GM23338 (cell line): ENCODE results near the gene GNGT1. TPM values are rescaled to one million over a fixed set of nuclear protein-coding genes. Genes with fewer than 3 reads are reported as not detected.

Experiments used
- ATAC-seq: fragments of 200-7000 bp; cut with Tn5 transposase; 3 replicates; pipeline ENCODE4 v1.9.1; 2020
- DNase-seq: peaks from one replicate; pipeline ENCODE4 v3.0.0-alpha.2; 2015; ENCODE audit warnings: low spot score
- H2AFZ ChIP-seq: fragments of 200-600 bp; sonication (generic); 2 replicates; pipeline ENCODE4 v1.8.0; 2016; ENCODE audit warnings: antibody characterized with exemption, mild to moderate bottlenecking, moderate library complexity
- H3F3A ChIP-seq: fragments of 200-600 bp; sonication (generic); replicated peaks from 2 replicates; pipeline ENCODE4 v1.8.0; 2017; ENCODE audit warnings: antibody characterized with exemption, mixed run types, low read depth
- H3K27ac ChIP-seq: fragments of 200-600 bp; sonication (generic); 2 replicates; pipeline ENCODE4 v1.6.1; 2016; ENCODE audit warnings: low read depth
- H3K27me3 ChIP-seq: fragments of 200-600 bp; sonication (generic); 2 replicates; pipeline ENCODE4 v1.8.0; 2016; ENCODE audit warnings: mild to moderate bottlenecking, mixed run types, moderate library complexity; ENCODE audit not compliant: insufficient read depth
- H3K36me3 ChIP-seq: fragments of 200-600 bp; sonication (generic); 2 replicates; pipeline ENCODE4 v1.8.0; 2016; ENCODE audit warnings: mild to moderate bottlenecking; ENCODE audit not compliant: insufficient read depth
- H3K4me1 ChIP-seq: fragments of 200-600 bp; sonication (generic); 2 replicates; pipeline ENCODE4 v1.8.0; 2016; ENCODE audit warnings: mild to moderate bottlenecking, moderate library complexity; ENCODE audit not compliant: insufficient read depth
- H3K4me2 ChIP-seq: fragments of 200-600 bp; sonication (generic); 2 replicates; pipeline ENCODE4 v1.7.1; 2017; ENCODE audit warnings: mixed run types
- H3K4me3 ChIP-seq: fragments of 200-600 bp; sonication (generic); 2 replicates; pipeline ENCODE4 v1.6.1; 2016; ENCODE audit warnings: mixed run types
- H3K79me2 ChIP-seq: fragments of 200-600 bp; sonication (generic); replicated peaks from 2 replicates; pipeline ENCODE4 v1.8.0; 2017; ENCODE audit warnings: mild to moderate bottlenecking; ENCODE audit not compliant: insufficient read depth
- H3K9me2 ChIP-seq: fragments of 200-600 bp; sonication (generic); 2 replicates; pipeline ENCODE4 v1.8.0; 2017; ENCODE audit not compliant: insufficient read depth
- H4K20me1 ChIP-seq: fragments of 200-600 bp; sonication (generic); replicated peaks from 2 replicates; pipeline ENCODE4 v1.8.0; 2017; ENCODE audit warnings: mild to moderate bottlenecking; ENCODE audit not compliant: insufficient read depth
- H3K27ac Mint-ChIP-seq: 2 replicates; pipeline ENCODE4 v1.8.0; 2020; ENCODE audit warnings: inconsistent platforms, mild to moderate bottlenecking, moderate library complexity, mixed read lengths
- H3K27me3 Mint-ChIP-seq: 3 replicates; pipeline ENCODE4 v1.8.0; 2022; ENCODE audit warnings: low read depth, mild to moderate bottlenecking, moderate library complexity, mixed read lengths, inconsistent platforms; ENCODE audit not compliant: insufficient read depth, poor library complexity
- H3K36me3 Mint-ChIP-seq: 3 replicates; pipeline ENCODE4 v1.8.0; 2021; ENCODE audit warnings: low read depth, mild to moderate bottlenecking, inconsistent platforms, moderate library complexity, mixed read lengths
- H3K4me1 Mint-ChIP-seq: 3 replicates; pipeline ENCODE4 v1.8.0; 2020; ENCODE audit warnings: mild to moderate bottlenecking, inconsistent platforms, mixed read lengths
- H3K4me3 Mint-ChIP-seq: 3 replicates; pipeline ENCODE4 v1.8.0; 2021; ENCODE audit warnings: moderate library complexity, mild to moderate bottlenecking, inconsistent platforms, mixed read lengths
- H3K9me3 Mint-ChIP-seq: 3 replicates; pipeline ENCODE4 v1.8.0; 2020; ENCODE audit warnings: moderate library complexity, mild to moderate bottlenecking, inconsistent platforms, mixed read lengths
- EZH2 ChIP-seq: fragments of 200-600 bp; sonication (generic); IDR thresholded peaks from one replicate; pipeline ENCODE4 v1.8.0; 2017; ENCODE audit warnings: antibody characterized with exemption, mild to moderate bottlenecking, low read depth; ENCODE audit not compliant: unreplicated experiment
- JUNB ChIP-seq: IDR thresholded peaks from one replicate; pipeline ENCODE4 v1.6.1; 2016; ENCODE audit warnings: antibody characterized with exemption; ENCODE audit not compliant: unreplicated experiment
- NANOG ChIP-seq: IDR thresholded peaks from 2 replicates; pipeline ENCODE4 v1.6.1; 2016; ENCODE audit warnings: antibody characterized with exemption, borderline replicate concordance
- POLR2AphosphoS5 ChIP-seq: IDR thresholded peaks from 2 replicates; pipeline ENCODE4 v1.6.1; 2016; ENCODE audit warnings: antibody characterized with exemption, low read depth
- ZNF331 ChIP-seq: fragments of 250-450 bp; sonication (Bioruptor Pico); IDR thresholded peaks from 2 replicates; pipeline ENCODE4 v1.5.0; 2020; ENCODE audit warnings: low read depth, mild to moderate bottlenecking, moderate library complexity
- ZNF462 ChIP-seq: fragments of 250-450 bp; sonication (Bioruptor Pico); IDR thresholded peaks from 2 replicates; pipeline ENCODE4 v1.5.0; 2020; ENCODE audit warnings: mild to moderate bottlenecking, moderate library complexity
- polyA plus RNA-seq: library from polyadenylated mRNA; unstranded; fragments of >200 nt; fragmentation: Nextera tagmentation; extraction: Ambion mirVana; gene quantifications from 2 replicates; pipeline ENCODE4 v1.2.1, GENCODE V29; 2016
- total RNA-seq: library from RNA; depleted of rRNA; stranded (reverse); fragments of >200 nt; shearing (Covaris generic); gene quantifications from 2 replicates; pipeline ENCODE4 v1.2.3, GENCODE V29; 2014

Gene GNGT1
- total and polyA plus RNA-seq, 2 experiments from 2014 or later: 1.6 TPM; not detected in 1

- TF ChIP-seq ZNF462 (no peak), ZNF331 (CRISPR knock-in tag) (no peak), NANOG (no peak), EZH2 (no peak)
Measured at GRCh38 chr7:93920496-93921182, 14.3 kb downstream of the GNGT1 start (continued).

GRCh38 chr7:93921186-93921585, 14.8 kb downstream of the GNGT1 start:
- TF ChIP-seq ZNF462 (no peak), JUNB (no peak), POLR2AphosphoS5 (no peak)
- Histone ChIP-seq H3K4me1 (peaks cover 21% of the 10 kb centered on the region), H3K4me3 (peak overlapping the region; percentile 65), H3K27ac (no peak overlapping the region), H3K79me2 (no peaks in the 10 kb centered on the region), H4K20me1 (no peaks in the 10 kb centered on the region), H3K27me3 (peaks cover 6% of the 10 kb centered on the region; the same call in 1 of the 2 replicates), H2AFZ (peak overlapping the region; percentile 90), H3K4me2 (peak overlapping the region; percentile 75), H3K9me2 (no peaks in the 10 kb centered on the region), H3F3A (no peaks in the 10 kb centered on the region), H3K36me3 (no peaks in the 10 kb centered on the region)
- DNase-seq (no peak), ATAC-seq (no peak)
- Mint-ChIP-seq H3K9me3 (no peaks in the 10 kb centered on the region), H3K4me1 (peaks cover 14% of the 10 kb centered on the region; the same call in 2 of the 3 replicates), H3K27ac (no peak overlapping the region), H3K4me3 (peak overlapping the region; percentile 68), H3K27me3 (no peaks in the 10 kb centered on the region), H3K36me3 (no peaks in the 10 kb centered on the region)
